Neural progenitor cell (in vitro differentiated cells): ENCODE measurements around the gene HMOX2.

Experiments
- CTCF ChIP-seq: fragments of 200-600 bp; sonication (generic); IDR thresholded peaks from 2 replicates; pipeline ENCODE4 v1.5.1; 2017; ENCODE audit warnings: antibody characterized with exemption, mild to moderate bottlenecking
- EZH2 ChIP-seq: fragments of 200-600 bp; sonication (generic); IDR thresholded peaks from 2 replicates; pipeline ENCODE4 v1.6.1; 2017; ENCODE audit warnings: antibody characterized with exemption, mild to moderate bottlenecking, moderate library complexity
- EZH2phosphoT487 ChIP-seq: fragments of 200-600 bp; sonication (generic); IDR thresholded peaks from 2 replicates; pipeline ENCODE4 v1.6.1; 2017; ENCODE audit warnings: antibody characterized with exemption

DNA sequence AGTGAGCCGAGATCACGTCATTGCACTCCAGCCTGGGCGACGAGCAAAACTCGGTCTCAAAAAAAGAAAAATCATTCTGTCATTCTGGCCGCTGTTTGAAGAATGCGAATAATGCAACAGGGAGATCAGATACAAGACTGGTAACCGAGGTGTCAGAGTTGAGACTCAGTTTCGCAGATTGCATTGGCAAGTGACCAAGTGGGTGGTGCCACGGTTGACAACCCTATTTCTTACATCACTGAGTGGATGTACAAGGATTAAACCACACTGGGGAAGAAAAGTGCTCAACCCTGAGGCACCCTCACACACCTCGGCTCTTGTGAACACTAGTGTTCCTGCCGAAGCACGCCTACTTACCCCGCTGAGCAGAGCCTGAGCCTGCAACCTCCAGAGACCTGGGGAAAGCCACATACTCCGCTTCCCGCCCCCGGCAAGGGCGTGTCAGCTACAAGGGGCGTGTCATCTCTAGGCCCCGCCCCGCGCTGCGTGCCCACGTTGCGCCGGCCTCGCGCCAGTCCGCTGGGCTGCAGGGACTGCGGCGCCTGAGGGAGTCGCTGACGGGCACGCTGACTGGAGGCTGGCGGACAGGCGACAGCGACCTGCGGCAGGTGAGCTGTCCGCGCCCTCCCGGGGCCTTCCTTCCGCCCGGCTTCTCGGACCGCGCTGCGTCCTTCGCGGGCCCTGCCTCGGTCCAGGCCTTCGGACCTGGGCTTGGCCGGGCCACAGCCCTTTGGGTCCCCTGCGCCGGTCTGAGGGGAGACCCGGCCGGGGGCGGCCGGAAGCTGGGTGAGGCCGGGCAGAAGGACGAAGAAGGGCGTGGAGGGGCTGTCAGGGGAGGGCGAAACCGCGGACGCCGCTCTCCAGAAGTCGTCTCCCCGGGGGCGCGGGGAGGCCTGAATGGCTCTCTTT, at the start of gene HMOX2:
- peak; percentile 36 for TF ChIP-seq CTCF
- TF ChIP-seq EZH2phosphoT487, result no peak
- TF ChIP-seq EZH2, result peak; percentile 22
